ENCODE results near the gene CZIB. TPM values are rescaled to one million over a fixed set of nuclear protein-coding genes. Genes with fewer than 3 reads are reported as not detected.

CZIB gene
- total RNA-seq, 3 donors from 2014 or later: 42.8 to 47.2 (median 46.2) TPM

GRCh38 chr1:53165408-53165961, 54.9 kb downstream of the CZIB start:
- ATAC-seq: no peak
- Mint-ChIP-seq H3K9me3 (no peaks in the 10 kb centered on the region), H3K27me3 (ENCODE audit: low read depth) (peaks cover 10% of the 10 kb centered on the region), H3K4me1 (ENCODE audit: low read depth) (no peaks in the 10 kb centered on the region), H3K4me3 (no peak overlapping the region), H3K36me3 (ENCODE audit: insufficient read depth) (no peaks in the 10 kb centered on the region)
- no peak for DNase-seq

Other genes starting within 250 kb of the CZIB start
- under 1 TPM in 2 of 3 donors, not detected in 1; 0.11 to 0.23 TPM for gene PODN, start 158.4 kb downstream of the CZIB start, total RNA-seq
- gene SLC1A7, start 78.0 kb downstream of the CZIB start, total RNA-seq: not detected
- 10 to 100 TPM in 2 of 3 donors, 1 to 10 TPM in 1; 7.5 to 15.4 (median 15.1) TPM for gene CPT2, start 23.8 kb downstream of the CZIB start, total RNA-seq
- 100 to 1,000 TPM; 147 to 157 (median 157) TPM for gene MAGOH, start 17.9 kb upstream of the CZIB start, total RNA-seq
- gene LRP8, start 107.4 kb upstream of the CZIB start, total RNA-seq: 10 to 100 TPM; 53.1 to 58.0 (median 54.6) TPM
- gene DMRTB1, start 238.8 kb upstream of the CZIB start, total RNA-seq: not detected

All from activated T-cell treated with anti-CD3 and anti-CD28 coated beads, Interleukin-2, amount 50 U/mL, for 4 hours (primary cell).